Astrocyte (in vitro differentiated cells and primary cell): ENCODE data around the gene SLC38A10. TPM values are rescaled to one million over a fixed set of nuclear protein-coding genes. Genes with fewer than 3 reads are reported as not detected.

Experiments used
- DNase-seq: peaks from one replicate; pipeline ENCODE4 v3.0.0-alpha.2; 2010; ENCODE audit warnings: low read depth
- FAIRE-seq: peaks from 2 replicates; lab custom pipeline; 2011; peaks lifted over from hg19 to GRCh38; lab: Jason Lieb, UNC
- H2AFZ ChIP-seq: 2 replicates; pipeline ENCODE4 v1.6.0; 2012; ENCODE audit warnings: low read depth, low read length, inconsistent platforms
- H3K27ac ChIP-seq: 2 replicates; pipeline ENCODE4 v1.5.1; 2011; ENCODE audit warnings: low read depth, low read length, inconsistent platforms
- H3K27me3 ChIP-seq: 2 replicates; pipeline ENCODE4 v1.6.0; 2011; ENCODE audit warnings: low read length, inconsistent platforms; ENCODE audit not compliant: insufficient read depth
- H3K36me3 ChIP-seq: 2 replicates; pipeline ENCODE4 v1.5.1; 2011; ENCODE audit warnings: low read length, inconsistent platforms; ENCODE audit not compliant: insufficient read depth
- H3K4me1 ChIP-seq: 2 replicates; pipeline ENCODE4 v1.5.1; 2011; ENCODE audit warnings: low read length, inconsistent platforms; ENCODE audit not compliant: insufficient read depth
- H3K4me2 ChIP-seq: 2 replicates; pipeline ENCODE4 v1.6.0; 2012; ENCODE audit warnings: low read length, inconsistent platforms
- H3K4me3 ChIP-seq: 2 replicates; pipeline ENCODE4 v1.5.1; 2011; ENCODE audit warnings: low read depth, mild to moderate bottlenecking, low read length, inconsistent platforms; ENCODE audit not compliant: insufficient read depth
- H3K79me2 ChIP-seq: 2 replicates; pipeline ENCODE4 v1.6.0; 2012; ENCODE audit warnings: mild to moderate bottlenecking, low read length, inconsistent platforms; ENCODE audit not compliant: insufficient read depth
- H3K9ac ChIP-seq: 2 replicates; pipeline ENCODE4 v1.6.0; 2012; ENCODE audit warnings: mild to moderate bottlenecking, low read length, inconsistent platforms
- H3K9me3 ChIP-seq: 2 replicates; pipeline ENCODE4 v1.5.1; 2012; ENCODE audit warnings: low read depth, mild to moderate bottlenecking, low read length, inconsistent platforms; ENCODE audit not compliant: insufficient read depth
- H4K20me1 ChIP-seq: 2 replicates; pipeline ENCODE4 v1.6.0; 2012; ENCODE audit warnings: low read length, inconsistent platforms; ENCODE audit not compliant: insufficient read depth
- H3K27ac Mint-ChIP-seq: one replicate; pipeline ENCODE4 v1.8.0; 2021; ENCODE audit warnings: mild to moderate bottlenecking, mixed read lengths; ENCODE audit not compliant: unreplicated experiment
- H3K27me3 Mint-ChIP-seq: one replicate; pipeline ENCODE4 v1.8.0; 2021; ENCODE audit warnings: low read depth, mixed read lengths; ENCODE audit not compliant: unreplicated experiment
- H3K36me3 Mint-ChIP-seq: one replicate; pipeline ENCODE4 v1.8.0; 2021; ENCODE audit warnings: low read depth, mixed read lengths; ENCODE audit not compliant: unreplicated experiment
- H3K4me1 Mint-ChIP-seq: one replicate; pipeline ENCODE4 v1.8.0; 2021; ENCODE audit warnings: low read depth, mixed read lengths; ENCODE audit not compliant: unreplicated experiment
- H3K4me3 Mint-ChIP-seq: one replicate; pipeline ENCODE4 v1.8.0; 2021; ENCODE audit warnings: mild to moderate bottlenecking, moderate library complexity, mixed read lengths; ENCODE audit not compliant: unreplicated experiment
- H3K9me3 Mint-ChIP-seq: one replicate; pipeline ENCODE4 v1.8.0; 2021; ENCODE audit warnings: mild to moderate bottlenecking, mixed read lengths; ENCODE audit not compliant: unreplicated experiment
- CTCF ChIP-seq: IDR thresholded peaks from 2 replicates; pipeline ENCODE4 v1.5.1; 2011; ENCODE audit warnings: low read depth, mild to moderate bottlenecking, inconsistent platforms, low read length, moderate library complexity; ENCODE audit not compliant: insufficient read depth
- EZH2 ChIP-seq: IDR thresholded peaks from 2 replicates; pipeline ENCODE4 v1.6.1; 2012; ENCODE audit warnings: mild to moderate bottlenecking, low read length, inconsistent platforms; ENCODE audit not compliant: insufficient read depth
- total RNA-seq: library from RNA; stranded (reverse); gene quantifications from 2 replicates; pipeline ENCODE4 v1.2.1, GENCODE V29; 2021

Gene SLC38A10
- total RNA-seq, 1 donor from 2014 or later, result 71.4 TPM

GRCh38 chr17:81246679-81247338 lies 48.3 kb downstream of the SLC38A10 start:
- H3K9me3 Mint-ChIP-seq, result peaks cover 2% of the 10 kb centered on the region

DNA sequence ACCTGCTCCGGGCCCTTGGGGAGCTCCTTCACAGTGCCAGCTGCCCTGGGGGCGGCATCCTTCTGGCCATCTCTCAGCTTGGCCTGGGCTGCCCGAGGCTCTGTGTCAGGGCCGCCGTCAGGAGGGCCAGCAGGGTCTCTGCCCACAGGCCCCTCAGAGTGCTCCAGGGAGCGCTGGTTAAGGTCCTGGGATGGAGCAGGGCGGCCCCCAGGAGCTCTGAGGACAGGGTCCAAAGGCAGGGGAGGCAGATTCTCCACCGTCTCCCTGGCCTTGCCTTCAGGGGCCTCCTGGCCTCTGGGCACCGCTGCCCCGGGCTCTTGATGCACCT lies 48.8 kb downstream of the SLC38A10 start:
- Histone ChIP-seq H4K20me1 (peaks cover 45% of the 10 kb centered on the region), H3K27me3 (no peaks in the 10 kb centered on the region), H3K4me3 (no peak overlapping the region), H3K36me3 (no peaks in the 10 kb centered on the region), H3K79me2 (peaks cover 7% of the 10 kb centered on the region), H3K4me1 (peaks cover 8% of the 10 kb centered on the region), H2AFZ (no peak overlapping the region), H3K4me2 (no peak overlapping the region), H3K27ac (no peak overlapping the region), H3K9ac (no peak overlapping the region), H3K9me3 (no peaks in the 10 kb centered on the region)
- TF ChIP-seq EZH2, result no peak
- no peak for TF ChIP-seq CTCF
- Mint-ChIP-seq H3K9me3 (peaks cover 2% of the 10 kb centered on the region), H3K36me3 (peaks cover 4% of the 10 kb centered on the region), H3K27ac (no peak overlapping the region), H3K4me1 (peaks cover 5% of the 10 kb centered on the region), H3K27me3 (no peaks in the 10 kb centered on the region), H3K4me3 (no peak overlapping the region)
- FAIRE-seq (no peak), DNase-seq (no peak)

More at GRCh38 chr17:81246679-81247338, 48.3 kb downstream of the SLC38A10 start:
- Mint-ChIP-seq H3K4me3 (no peak overlapping the region), H3K4me1 (peaks cover 4% of the 10 kb centered on the region), H3K36me3 (peaks cover 4% of the 10 kb centered on the region), H3K27ac (peak overlapping the region; percentile 69), H3K27me3 (no peaks in the 10 kb centered on the region)
- peaks cover 8% of the 10 kb centered on the region for H3K4me1 ChIP-seq
- H3K27ac ChIP-seq, result no peak overlapping the region
- no peaks in the 10 kb centered on the region for H3K9me3 ChIP-seq
- H3K36me3 ChIP-seq, result no peaks in the 10 kb centered on the region
- FAIRE-seq (no peak), DNase-seq (no peak)
- peaks cover 40% of the 10 kb centered on the region for H4K20me1 ChIP-seq
- TF ChIP-seq EZH2 (no peak), CTCF (no peak)
- H2AFZ ChIP-seq, result no peak overlapping the region
- H3K79me2 ChIP-seq, result peaks cover 2% of the 10 kb centered on the region
- H3K27me3 ChIP-seq, result no peaks in the 10 kb centered on the region
- H3K4me3 ChIP-seq, result no peak overlapping the region
- no peak overlapping the region for H3K9ac ChIP-seq
- H3K4me2 ChIP-seq, result no peak overlapping the region

- H3K36me3 ChIP-seq, result peaks cover 4% of the 10 kb centered on the region
- H3K9me3 Mint-ChIP-seq, result peaks cover 2% of the 10 kb centered on the region
- H3K27me3 Mint-ChIP-seq, result no peaks in the 10 kb centered on the region
- H3K36me3 Mint-ChIP-seq, result peaks cover 5% of the 10 kb centered on the region
- H3K9me3 ChIP-seq, result no peaks in the 10 kb centered on the region
- peaks cover 12% of the 10 kb centered on the region for H3K79me2 ChIP-seq
- H3K4me1 ChIP-seq, result peaks cover 8% of the 10 kb centered on the region
- H2AFZ ChIP-seq, result no peak overlapping the region
- no peak overlapping the region for H3K4me3 Mint-ChIP-seq
- no peaks in the 10 kb centered on the region for H3K27me3 ChIP-seq
- no peak overlapping the region for H3K27ac ChIP-seq
- H4K20me1 ChIP-seq, result peaks cover 50% of the 10 kb centered on the region
- no peak for DNase-seq
- no peak overlapping the region for H3K9ac ChIP-seq
- no peak overlapping the region for H3K4me2 ChIP-seq
- no peak for TF ChIP-seq CTCF
- TF ChIP-seq EZH2, result no peak
- H3K4me1 Mint-ChIP-seq, result peaks cover 5% of the 10 kb centered on the region
- FAIRE-seq, result no peak
- no peak overlapping the region for H3K4me3 ChIP-seq
- no peak overlapping the region for H3K27ac Mint-ChIP-seq
These were observed 49.3 kb downstream of the SLC38A10 start for GRCh38 chr17:81245665-81246342.
